Mesendoderm (in vitro differentiated cells): ENCODE measurements around the gene COL25A1.

Experiments
- DNase-seq: peaks from one replicate; pipeline ENCODE4 v3.0.0; 2013
- H2AK5ac ChIP-seq: 2 replicates; pipeline ENCODE4 v1.6.1; 2013; ENCODE audit warnings: low read length, inconsistent platforms
- H2BK120ac ChIP-seq: 2 replicates; pipeline ENCODE4 v1.6.1; 2013; ENCODE audit warnings: low read depth, mild to moderate bottlenecking, low read length, moderate library complexity, mixed read lengths
- H2BK15ac ChIP-seq: replicated peaks from 2 replicates; pipeline ENCODE4 v1.6.1; 2013; ENCODE audit warnings: low read depth, mild to moderate bottlenecking, moderate library complexity
- H2BK5ac ChIP-seq: 2 replicates; pipeline ENCODE4 v1.6.1; 2013; ENCODE audit warnings: low read length, inconsistent platforms
- H3K18ac ChIP-seq: 2 replicates; pipeline ENCODE4 v1.6.1; 2013; ENCODE audit warnings: mild to moderate bottlenecking, low read length, mixed read lengths
- H3K23ac ChIP-seq: one replicate; pipeline ENCODE4 v1.6.1; 2013; ENCODE audit warnings: low read length
- H3K27ac ChIP-seq: 2 replicates; pipeline ENCODE4 v1.5.1; 2013; ENCODE audit warnings: low read depth, mild to moderate bottlenecking, inconsistent platforms, low read length, moderate library complexity
- H3K27me3 ChIP-seq: 2 replicates; pipeline ENCODE4 v1.6.1; 2013; ENCODE audit warnings: low read length, control low read depth, mild to moderate bottlenecking, inconsistent platforms; ENCODE audit not compliant: insufficient read depth, poor library complexity
- H3K36me3 ChIP-seq: 2 replicates; pipeline ENCODE4 v1.6.1; 2013; ENCODE audit warnings: low read length, inconsistent platforms; ENCODE audit not compliant: control insufficient read depth, insufficient read depth
- H3K4ac ChIP-seq: one replicate; pipeline ENCODE4 v1.6.1; 2013; ENCODE audit warnings: low read depth, mild to moderate bottlenecking, low read length, moderate library complexity
- H3K4me1 ChIP-seq: 2 replicates; pipeline ENCODE4 v1.6.1; 2013; ENCODE audit warnings: low read depth, low read length, inconsistent platforms; ENCODE audit not compliant: control insufficient read depth
- H3K4me2 ChIP-seq: 2 replicates; pipeline ENCODE4 v1.6.1; 2013; ENCODE audit warnings: low read length
- H3K4me3 ChIP-seq: 2 replicates; pipeline ENCODE4 v1.5.1; 2013; ENCODE audit warnings: mild to moderate bottlenecking, low read length
- H3K56ac ChIP-seq: one replicate; pipeline ENCODE4 v1.6.1; 2013; ENCODE audit warnings: low read length
- H3K79me1 ChIP-seq: 2 replicates; pipeline ENCODE4 v1.6.1; 2013; ENCODE audit warnings: low read length, inconsistent platforms
- H3K79me2 ChIP-seq: 2 replicates; pipeline ENCODE4 v1.6.1; 2013; ENCODE audit warnings: mild to moderate bottlenecking, low read length; ENCODE audit not compliant: control insufficient read depth, insufficient read depth
- H3K9ac ChIP-seq: 2 replicates; pipeline ENCODE4 v1.6.1; 2013; ENCODE audit warnings: low read length, inconsistent platforms
- H4K5ac ChIP-seq: one replicate; pipeline ENCODE4 v1.6.1; 2013; ENCODE audit warnings: low read length
- H4K8ac ChIP-seq: one replicate; pipeline ENCODE4 v1.6.1; 2013; ENCODE audit warnings: low read depth, mild to moderate bottlenecking, control low read depth, low read length, moderate library complexity
- WGBS: extraction: QIAGEN DNeasy Blood & Tissue Kit; methylation state at CpG from one replicate; pipeline ENCODE4 v1.1.7; 2013; ENCODE audit warnings: low lambda C conversion rate, missing lambda C conversion rate; ENCODE audit not compliant: insufficient coverage; ENCODE audit errors: extremely low coverage; 5-methylcytosine and 5-hydroxymethylcytosine counted together

COL25A1 gene

GRCh38 chr4:109011241-109012026, 291.0 kb downstream of the COL25A1 start:
- Histone ChIP-seq H4K5ac (no peak overlapping the region), H2AK5ac (no peak overlapping the region), H3K4me3 (no peak overlapping the region), H2BK5ac (no peak overlapping the region), H3K9ac (no peak overlapping the region), H2BK15ac (no peak overlapping the region), H3K23ac (no peak overlapping the region), H2BK120ac (no peak overlapping the region), H3K79me1 (no peaks in the 10 kb centered on the region), H3K4me1 (peaks cover 1% of the 10 kb centered on the region), H3K79me2 (no peaks in the 10 kb centered on the region), H3K18ac (no peak overlapping the region), H4K8ac (no peak overlapping the region), H3K27me3 (no peaks in the 10 kb centered on the region), H3K27ac (no peak overlapping the region), H3K4me2 (no peak overlapping the region), H3K36me3 (no peaks in the 10 kb centered on the region), H3K56ac (no peak overlapping the region), H3K4ac (no peak overlapping the region)
- no CpG with 5 or more reads among the region's 3 CpGs for WGBS
- DNase-seq: no peak

DNA sequence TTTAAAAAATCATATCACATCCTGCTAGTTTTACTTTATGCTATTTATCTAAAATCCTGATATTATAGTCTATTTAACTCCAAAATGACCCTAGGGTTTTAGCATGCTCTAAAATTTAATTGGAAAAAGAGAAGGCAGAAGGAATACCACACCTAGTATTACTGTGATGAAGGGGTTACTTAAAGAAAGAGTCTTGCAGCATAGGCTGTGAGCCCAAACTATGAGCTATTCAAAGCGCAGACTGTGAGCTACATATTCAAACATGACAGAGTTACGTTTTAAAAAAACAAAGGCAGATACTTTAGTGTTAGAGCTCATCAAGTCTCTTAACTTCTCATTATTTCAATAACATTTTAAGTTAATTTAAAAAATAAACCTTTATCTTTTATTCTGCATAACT, 291.9 kb downstream of the COL25A1 start:
- Histone ChIP-seq H3K56ac (no peak overlapping the region), H4K5ac (no peak overlapping the region), H3K4ac (no peak overlapping the region), H3K27me3 (no peaks in the 10 kb centered on the region), H3K36me3 (no peaks in the 10 kb centered on the region), H4K8ac (no peak overlapping the region), H2BK5ac (no peak overlapping the region), H2BK120ac (no peak overlapping the region), H3K9ac (no peak overlapping the region), H3K23ac (no peak overlapping the region), H2BK15ac (no peak overlapping the region), H2AK5ac (no peak overlapping the region), H3K4me3 (no peak overlapping the region), H3K79me2 (no peaks in the 10 kb centered on the region), H3K4me2 (no peak overlapping the region), H3K79me1 (no peaks in the 10 kb centered on the region), H3K27ac (no peak overlapping the region), H3K4me1 (peaks cover 1% of the 10 kb centered on the region), H3K18ac (no peak overlapping the region)
- DNase-seq: no peak
- WGBS: no CpG with 5 or more reads among the region's 2 CpGs

- Histone ChIP-seq H3K79me1 (no peaks in the 10 kb centered on the region), H2BK15ac (no peak overlapping the region), H3K4me1 (peaks cover 1% of the 10 kb centered on the region), H3K27me3 (no peaks in the 10 kb centered on the region), H3K18ac (no peak overlapping the region), H4K5ac (no peak overlapping the region), H2BK5ac (no peak overlapping the region), H2AK5ac (no peak overlapping the region), H3K4me3 (no peak overlapping the region), H3K27ac (no peak overlapping the region), H4K8ac (no peak overlapping the region), H3K4me2 (no peak overlapping the region), H3K9ac (no peak overlapping the region), H3K4ac (no peak overlapping the region), H3K56ac (no peak overlapping the region), H3K79me2 (no peaks in the 10 kb centered on the region), H2BK120ac (no peak overlapping the region), H3K36me3 (no peaks in the 10 kb centered on the region), H3K23ac (no peak overlapping the region)
- WGBS: no CpG with 5 or more reads among the region's 1 CpG
- DNase-seq: no peak
Measured at GRCh38 chr4:109009909-109010308, 292.5 kb downstream of the COL25A1 start.

DNA sequence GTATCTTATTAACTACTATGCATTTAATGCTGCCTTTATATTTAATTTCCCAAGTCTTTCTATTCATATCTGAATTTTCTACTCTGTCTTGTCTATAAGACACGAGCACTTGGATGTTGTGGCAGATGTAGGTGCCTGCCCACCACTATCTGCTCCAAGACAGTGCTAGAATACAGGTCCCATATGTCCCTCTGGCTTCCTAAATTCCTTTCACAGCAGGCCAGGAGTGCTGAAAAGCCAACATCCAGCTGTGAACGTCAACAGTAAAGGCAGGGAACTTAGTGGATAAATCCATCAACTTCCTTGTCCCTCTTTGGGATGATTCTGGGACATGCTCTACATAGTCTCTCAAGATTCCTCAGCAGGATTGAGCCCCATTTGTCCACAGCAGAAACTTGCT, 294.5 kb downstream of the COL25A1 start:
- H3K4me2 ChIP-seq: no peak overlapping the region
- no peaks in the 10 kb centered on the region for H3K79me1 ChIP-seq
- no peak overlapping the region for H3K18ac ChIP-seq
- no peak overlapping the region for H2BK120ac ChIP-seq
- no peak overlapping the region for H3K4me3 ChIP-seq
- peaks cover 1% of the 10 kb centered on the region for H3K4me1 ChIP-seq
- no peak overlapping the region for H3K56ac ChIP-seq
- no peak overlapping the region for H2BK5ac ChIP-seq
- H3K9ac ChIP-seq: no peak overlapping the region
- peak; percentile 89 for DNase-seq
- H2AK5ac ChIP-seq: no peak overlapping the region
- H4K8ac ChIP-seq: no peak overlapping the region
- no peaks in the 10 kb centered on the region for H3K27me3 ChIP-seq
- no CpG with 5 or more reads among the region's 2 CpGs for WGBS
- H4K5ac ChIP-seq: no peak overlapping the region
- no peak overlapping the region for H3K23ac ChIP-seq
- H3K79me2 ChIP-seq: no peaks in the 10 kb centered on the region
- H3K36me3 ChIP-seq: no peaks in the 10 kb centered on the region
- H3K4ac ChIP-seq: no peak overlapping the region
- no peak overlapping the region for H3K27ac ChIP-seq
- no peak overlapping the region for H2BK15ac ChIP-seq

- no peak overlapping the region for H2AK5ac ChIP-seq
- no peaks in the 10 kb centered on the region for H3K79me1 ChIP-seq
- H3K27ac ChIP-seq: no peak overlapping the region
- H3K23ac ChIP-seq: no peak overlapping the region
- no peak overlapping the region for H3K4ac ChIP-seq
- H4K5ac ChIP-seq: no peak overlapping the region
- no peak overlapping the region for H3K4me2 ChIP-seq
- no peak overlapping the region for H4K8ac ChIP-seq
- no peaks in the 10 kb centered on the region for H3K79me2 ChIP-seq
- H2BK120ac ChIP-seq: no peak overlapping the region
- no peak for DNase-seq
- no peak overlapping the region for H2BK15ac ChIP-seq
- peaks cover 1% of the 10 kb centered on the region for H3K4me1 ChIP-seq
- no peak overlapping the region for H3K56ac ChIP-seq
- no peaks in the 10 kb centered on the region for H3K27me3 ChIP-seq
- H2BK5ac ChIP-seq: no peak overlapping the region
- H3K4me3 ChIP-seq: no peak overlapping the region
- no peak overlapping the region for H3K9ac ChIP-seq
- no CpG with 5 or more reads among the region's 1 CpG for WGBS
- no peaks in the 10 kb centered on the region for H3K36me3 ChIP-seq
- H3K18ac ChIP-seq: no peak overlapping the region
Measured at GRCh38 chr4:109005523-109005922, 296.9 kb downstream of the COL25A1 start.

DNA sequence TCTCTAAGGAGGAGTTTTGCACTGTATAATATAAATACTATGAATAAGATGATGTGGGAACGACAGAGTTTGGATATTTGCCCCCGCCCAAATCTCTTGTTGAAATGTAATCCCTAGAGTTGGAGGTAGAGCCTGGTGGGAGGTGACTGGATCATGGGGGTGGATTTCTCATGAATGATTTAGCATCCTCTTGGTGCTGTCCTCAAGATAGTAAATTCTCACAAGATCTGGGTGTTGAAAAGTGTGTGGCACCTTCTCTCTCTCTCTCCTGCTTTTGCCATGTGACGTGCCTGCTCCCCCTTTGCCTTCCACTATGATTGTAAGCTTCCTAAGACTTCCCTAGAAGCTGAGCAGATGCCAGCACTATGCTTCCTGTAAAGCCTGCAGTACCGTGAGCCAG, 298.0 kb downstream of the COL25A1 start:
- Histone ChIP-seq H4K5ac (no peak overlapping the region), H2AK5ac (no peak overlapping the region), H4K8ac (no peak overlapping the region), H3K79me1 (no peaks in the 10 kb centered on the region), H3K56ac (no peak overlapping the region), H3K18ac (no peak overlapping the region), H3K4me3 (no peak overlapping the region), H3K27me3 (no peaks in the 10 kb centered on the region), H2BK5ac (no peak overlapping the region), H3K27ac (no peak overlapping the region), H2BK120ac (no peak overlapping the region), H3K4ac (no peak overlapping the region), H3K4me2 (no peak overlapping the region), H3K36me3 (no peaks in the 10 kb centered on the region), H3K79me2 (no peaks in the 10 kb centered on the region), H3K4me1 (peaks cover 1% of the 10 kb centered on the region), H3K9ac (no peak overlapping the region), H2BK15ac (no peak overlapping the region), H3K23ac (no peak overlapping the region)
- no CpG with 5 or more reads among the region's 4 CpGs for WGBS
- DNase-seq: no peak
